ENCODE measurements around the gene NDUFB2. TPM values are rescaled to one million over a fixed set of nuclear protein-coding genes. Genes with fewer than 3 reads are reported as not detected.

NDUFB2 gene
- total and polyA plus RNA-seq, 3 donors from 2014 or later: 180 to 292 (median 187) TPM

DNA sequence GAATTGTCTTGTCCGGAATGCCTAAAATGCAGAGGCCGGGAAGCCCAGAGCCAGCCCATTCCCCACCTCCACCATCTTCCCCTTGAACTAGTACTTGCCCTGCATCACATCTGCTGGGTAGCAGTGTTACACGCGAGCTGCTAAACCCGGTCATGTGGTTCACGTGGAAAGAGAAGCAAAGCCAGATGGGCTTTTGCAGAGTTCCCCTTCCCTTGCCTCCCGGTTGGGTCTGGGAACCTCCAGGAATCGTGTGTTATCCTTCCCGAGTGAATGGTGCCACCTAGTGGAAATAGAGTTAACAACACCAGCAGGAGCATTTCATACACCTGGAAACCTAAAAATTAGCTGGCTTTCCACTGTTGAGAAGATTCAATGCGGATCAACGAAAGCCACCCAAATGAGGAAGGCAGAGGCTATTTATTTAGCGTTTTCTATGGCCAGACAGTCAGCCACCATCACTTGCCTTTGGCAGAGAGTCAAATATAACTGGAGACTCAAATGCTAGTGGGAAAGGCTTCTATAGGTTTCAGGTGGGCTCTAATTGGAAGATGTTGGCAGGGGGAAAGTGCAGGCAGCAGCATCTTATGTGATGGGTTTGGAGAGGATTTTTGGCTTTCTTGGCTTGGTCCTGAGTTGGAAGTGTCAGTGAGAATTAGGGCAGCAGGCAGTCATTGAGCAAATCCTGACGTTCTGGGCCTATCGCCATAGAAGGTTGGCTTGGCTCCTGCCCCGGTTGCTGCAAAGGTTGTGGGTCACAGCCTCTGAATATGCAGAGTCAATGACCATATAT is 43.0 kb upstream of the NDUFB2 start:
- H3K4me1 ChIP-seq: peaks cover 8% of the 10 kb centered on the region
- WGBS, 2 donors: 18 to 19% methylated on average over 13 to 15 of the region's 15 CpGs
- H3K27me3 ChIP-seq: no peaks in the 10 kb centered on the region
- DNase-seq: peak; percentile 78
- no peak overlapping the region for H3K27ac ChIP-seq
- intact Hi-C loops (cut with DNase I; ENCODE audit: low total_unique reads): loop anchor here (5.0 kb wide), 1 partner anchor 136 kb away; no protein-coding TSS in a partner anchor
- no peaks in the 10 kb centered on the region for H3K9me3 ChIP-seq
- no peaks in the 10 kb centered on the region for H3K36me3 ChIP-seq (ENCODE audit: low read depth, missing control alignments)
- TF ChIP-seq, protein P1, sequence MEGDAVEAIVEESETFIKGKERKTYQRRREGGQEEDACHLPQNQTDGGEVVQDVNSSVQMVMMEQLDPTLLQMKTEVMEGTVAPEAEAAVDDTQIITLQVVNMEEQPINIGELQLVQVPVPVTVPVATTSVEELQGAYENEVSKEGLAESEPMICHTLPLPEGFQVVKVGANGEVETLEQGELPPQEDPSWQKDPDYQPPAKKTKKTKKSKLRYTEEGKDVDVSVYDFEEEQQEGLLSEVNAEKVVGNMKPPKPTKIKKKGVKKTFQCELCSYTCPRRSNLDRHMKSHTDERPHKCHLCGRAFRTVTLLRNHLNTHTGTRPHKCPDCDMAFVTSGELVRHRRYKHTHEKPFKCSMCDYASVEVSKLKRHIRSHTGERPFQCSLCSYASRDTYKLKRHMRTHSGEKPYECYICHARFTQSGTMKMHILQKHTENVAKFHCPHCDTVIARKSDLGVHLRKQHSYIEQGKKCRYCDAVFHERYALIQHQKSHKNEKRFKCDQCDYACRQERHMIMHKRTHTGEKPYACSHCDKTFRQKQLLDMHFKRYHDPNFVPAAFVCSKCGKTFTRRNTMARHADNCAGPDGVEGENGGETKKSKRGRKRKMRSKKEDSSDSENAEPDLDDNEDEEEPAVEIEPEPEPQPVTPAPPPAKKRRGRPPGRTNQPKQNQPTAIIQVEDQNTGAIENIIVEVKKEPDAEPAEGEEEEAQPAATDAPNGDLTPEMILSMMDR (IDR thresholded peaks at IDR 0.05): peak; percentile 77 to 92 (median 87)
- no peak for TF ChIP-seq POLR2A (IDR thresholded peaks at IDR 0.05)
- H3K4me3 ChIP-seq: peak overlapping the region in 1 of 2 donors; percentile 24

DNA sequence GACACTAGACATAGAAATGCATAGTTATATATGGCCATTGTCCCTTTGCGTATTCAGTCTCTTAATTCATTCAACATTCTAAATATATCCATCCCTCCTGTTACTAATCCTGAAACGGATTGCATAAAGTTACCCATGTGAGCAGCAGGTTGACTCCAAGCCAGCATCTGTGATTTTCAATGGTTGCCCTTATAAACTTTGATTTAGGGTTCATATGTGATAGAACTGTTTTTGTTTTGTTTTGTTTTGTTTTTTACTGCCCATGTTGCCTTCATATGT is 42.5 kb upstream of the NDUFB2 start:
- 71 to 74% methylated on average over 2 of the region's 2 CpGs for WGBS, 2 donors
- H3K36me3 ChIP-seq (ENCODE audit: low read depth, missing control alignments): no peaks in the 10 kb centered on the region
- DNase-seq: no peak
- H3K4me3 ChIP-seq: no peak overlapping the region
- H3K4me1 ChIP-seq: peaks cover 8% of the 10 kb centered on the region
- H3K27ac ChIP-seq: no peak overlapping the region
- TF ChIP-seq, protein P1 (IDR thresholded peaks at IDR 0.05): no peak
- TF ChIP-seq POLR2A (IDR thresholded peaks at IDR 0.05): no peak
- H3K9me3 ChIP-seq: no peaks in the 10 kb centered on the region
- intact Hi-C loops (cut with DNase I; ENCODE audit: low total_unique reads): loop anchor here (5.0 kb wide), 1 partner anchor 137 kb away; no protein-coding TSS in a partner anchor
- H3K27me3 ChIP-seq: no peaks in the 10 kb centered on the region

DNA sequence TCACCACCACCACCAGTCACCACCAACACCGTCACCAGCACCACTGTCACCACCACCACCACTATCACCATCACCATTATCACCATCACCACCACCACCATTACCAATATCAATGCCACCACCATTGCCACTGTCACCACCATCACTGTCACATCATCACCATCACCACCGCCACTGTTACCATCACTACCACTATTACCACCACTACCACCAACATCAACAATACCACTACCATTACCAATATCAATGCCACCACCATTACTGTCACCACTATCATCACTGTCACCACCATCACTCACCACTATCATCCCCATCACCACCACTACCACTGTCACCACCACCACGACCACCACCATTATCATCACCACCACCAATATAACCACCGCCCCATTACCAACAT is 41.8 kb upstream of the NDUFB2 start:
- Histone ChIP-seq H3K4me3 (no peak overlapping the region), H3K27ac (no peak overlapping the region), H3K4me1 (peaks cover 8% of the 10 kb centered on the region), H3K9me3 (no peaks in the 10 kb centered on the region), H3K27me3 (no peaks in the 10 kb centered on the region), H3K36me3 (ENCODE audit: low read depth, missing control alignments) (no peaks in the 10 kb centered on the region)
- intact Hi-C loops (cut with DNase I; ENCODE audit: low total_unique reads): loop anchor here (5.0 kb wide), 1 partner anchor 137 kb away; no protein-coding TSS in a partner anchor
- 94 to 99% methylated on average over 4 of the region's 4 CpGs for WGBS, 2 donors
- TF ChIP-seq POLR2A (IDR thresholded peaks at IDR 0.05): no peak
- TF ChIP-seq, protein P1 (IDR thresholded peaks at IDR 0.05): no peak
- DNase-seq: no peak

DNA sequence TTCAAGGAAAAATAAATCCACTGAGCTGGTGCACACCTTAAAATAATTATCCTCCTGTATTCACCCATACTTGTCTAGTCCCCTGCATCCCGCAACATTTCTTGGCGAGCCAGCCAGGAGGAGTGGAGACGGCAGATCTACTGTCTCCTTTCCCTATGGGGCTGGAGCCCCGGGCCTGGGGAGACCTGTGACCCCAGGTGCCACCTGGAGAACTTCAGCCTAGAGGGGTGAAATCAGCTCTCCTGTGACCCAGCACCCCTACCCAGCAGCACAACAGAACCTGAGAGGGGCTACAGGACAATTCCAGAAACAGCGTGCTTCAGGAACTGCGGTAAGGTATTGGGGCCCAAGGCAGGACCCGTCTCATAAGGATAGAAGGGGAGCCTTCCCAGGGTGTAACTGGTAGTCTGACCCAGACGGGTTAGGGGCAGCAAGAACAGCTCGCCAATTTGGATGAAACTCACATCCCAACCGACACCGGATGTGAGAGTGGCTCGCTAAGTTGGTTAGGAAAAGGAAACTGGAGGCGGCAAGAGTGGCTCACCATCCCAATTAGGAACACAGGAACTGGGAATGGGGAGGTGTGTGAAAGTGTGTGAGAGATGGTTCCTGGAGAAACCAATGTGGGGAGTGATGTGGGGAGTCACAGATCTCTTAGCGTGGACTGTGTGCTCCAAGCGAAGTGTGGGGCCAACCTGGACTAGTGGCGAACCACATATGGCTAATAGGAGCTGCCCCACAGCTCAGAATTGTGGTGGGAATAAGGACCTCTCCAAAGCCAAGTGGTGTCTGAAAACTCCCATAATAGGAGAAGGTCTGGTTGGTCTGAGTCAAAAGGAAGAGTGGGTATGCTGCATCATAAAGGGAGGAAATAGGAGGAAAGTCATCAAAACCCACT is 40.7 kb upstream of the NDUFB2 start:
- 88 to 89% methylated on average over 16 of the region's 16 CpGs for WGBS, 2 donors
- intact Hi-C loops (cut with DNase I; ENCODE audit: low total_unique reads): no loop called here

More for the DNA sequence above, 40.7 kb upstream of the NDUFB2 start:
- no peak for DNase-seq
- no peak overlapping the region for H3K4me3 ChIP-seq
- no peaks in the 10 kb centered on the region for H3K9me3 ChIP-seq
- H3K27me3 ChIP-seq: no peaks in the 10 kb centered on the region
- TF ChIP-seq, protein P1 (IDR thresholded peaks at IDR 0.05): no peak
- no peak for TF ChIP-seq POLR2A (IDR thresholded peaks at IDR 0.05)
- H3K27ac ChIP-seq: no peak overlapping the region
- peaks cover 8% of the 10 kb centered on the region for H3K4me1 ChIP-seq
- no peaks in the 10 kb centered on the region for H3K36me3 ChIP-seq (ENCODE audit: low read depth, missing control alignments)

All from testis (tissue), 3 donors.